Activated CD4-positive, alpha-beta T cell treated with anti-CD3 and anti-CD28 coated beads, Interleukin-2, amount 50 U/mL, for 48 hours (primary cell): ENCODE data around the gene CAMK2D.

Experiments used
- DNase-seq, 2 experiments: peaks; one replicate each; pipeline ENCODE4 v3.0.0-alpha.2; 2020

The CAMK2D gene

DNA sequence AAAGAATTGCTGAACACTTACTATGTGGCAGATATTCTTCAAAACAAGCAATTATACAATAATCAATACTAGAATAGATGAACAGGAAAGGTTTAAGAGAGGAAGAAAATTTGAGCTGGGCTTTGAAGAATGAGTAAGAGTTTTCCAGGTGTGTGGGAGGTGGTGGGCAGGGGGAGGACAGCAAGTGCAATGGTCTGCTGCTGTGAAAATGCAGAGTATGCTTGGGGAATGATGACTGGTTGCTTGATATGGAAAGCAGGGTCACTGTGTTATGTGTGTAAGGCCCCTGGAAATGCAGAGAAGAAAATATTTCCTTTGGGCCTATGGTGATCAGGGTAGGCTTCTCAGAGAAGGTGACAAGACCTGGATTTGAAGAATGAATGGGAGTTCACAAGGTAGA, 300.3 kb downstream of the CAMK2D start:
- DNase-seq: no peak

DNA sequence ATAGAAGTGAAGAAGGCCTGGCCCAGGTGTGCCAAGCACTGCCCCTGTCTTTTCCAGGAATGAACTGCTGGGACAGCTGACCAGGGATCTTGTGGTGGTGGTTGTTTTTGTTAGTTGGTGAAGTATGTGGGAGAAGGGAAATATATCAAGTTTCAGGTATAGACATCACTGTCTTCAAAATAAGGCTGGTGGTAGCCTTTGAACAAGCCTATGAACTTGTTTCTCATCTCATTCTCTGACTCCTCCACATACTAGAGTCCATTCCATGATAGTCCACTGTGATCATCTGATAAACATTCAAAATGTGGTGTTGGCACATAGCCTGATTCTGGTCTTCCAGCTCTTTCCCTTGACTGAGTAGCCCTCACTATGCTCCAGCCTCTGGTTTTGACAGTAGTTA, 303.7 kb downstream of the CAMK2D start:
- no peak for DNase-seq

GRCh38 chr4:113457121-113457520, 304.4 kb downstream of the CAMK2D start:
- no peak for DNase-seq

- DNase-seq: no peak
Measured at GRCh38 chr4:113455061-113455460, 306.5 kb downstream of the CAMK2D start.

GRCh38 chr4:113452868-113453620, 308.5 kb downstream of the CAMK2D start:
- DNase-seq: no peak

DNA sequence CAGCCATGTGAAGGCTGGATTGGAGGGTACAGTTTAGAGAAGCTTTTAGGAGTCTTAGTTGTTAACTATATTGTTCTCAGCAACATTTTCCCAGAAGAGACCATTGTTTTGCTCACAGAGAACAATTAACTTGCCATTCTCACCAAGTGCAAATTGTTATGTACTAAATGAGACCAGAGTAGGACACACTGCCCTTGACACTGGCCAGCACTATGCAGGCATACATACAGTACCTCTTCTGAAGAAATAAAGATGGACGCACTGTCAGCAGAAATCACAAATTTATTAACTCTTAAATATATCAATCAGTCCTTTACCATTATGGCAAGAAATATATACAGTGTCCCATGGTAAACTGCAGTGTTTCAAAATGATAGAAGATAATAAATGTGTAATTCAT, 309.4 kb downstream of the CAMK2D start:
- DNase-seq: no peak

GRCh38 chr4:113450295-113451080, 311.1 kb downstream of the CAMK2D start:
- no peak for DNase-seq

DNA sequence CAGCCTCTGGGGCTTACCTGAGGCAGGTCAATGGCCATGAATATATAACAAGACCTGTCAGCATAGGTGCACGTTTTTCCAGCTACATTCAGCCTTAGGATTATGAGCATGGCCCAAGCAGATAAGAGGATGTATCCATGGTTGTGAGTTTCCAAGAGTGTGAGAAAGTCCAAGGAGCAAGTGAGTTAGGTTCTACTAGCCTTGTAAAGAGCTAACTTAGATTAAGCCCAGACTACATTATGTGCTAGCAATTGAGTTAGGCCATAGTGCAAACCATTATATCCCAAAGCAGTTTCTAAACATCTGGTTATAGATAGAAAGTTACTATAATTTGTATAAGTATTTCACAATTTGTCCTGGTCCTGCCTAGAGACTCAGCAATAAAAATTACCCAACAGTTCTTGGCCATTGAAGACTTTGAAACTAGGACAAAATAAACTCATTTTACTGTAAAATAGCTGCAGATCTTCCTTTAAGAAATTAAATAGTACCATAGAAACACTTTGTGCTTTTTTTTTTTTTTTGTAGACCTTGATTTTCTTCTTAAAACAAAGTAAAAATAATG, 312.0 kb downstream of the CAMK2D start:
- no peak for DNase-seq

GRCh38 chr4:113447769-113448168, 313.8 kb downstream of the CAMK2D start:
- peak; percentile 25 to 27 for DNase-seq

GRCh38 chr4:113447061-113447460, 314.5 kb downstream of the CAMK2D start:
- DNase-seq: no peak

DNA sequence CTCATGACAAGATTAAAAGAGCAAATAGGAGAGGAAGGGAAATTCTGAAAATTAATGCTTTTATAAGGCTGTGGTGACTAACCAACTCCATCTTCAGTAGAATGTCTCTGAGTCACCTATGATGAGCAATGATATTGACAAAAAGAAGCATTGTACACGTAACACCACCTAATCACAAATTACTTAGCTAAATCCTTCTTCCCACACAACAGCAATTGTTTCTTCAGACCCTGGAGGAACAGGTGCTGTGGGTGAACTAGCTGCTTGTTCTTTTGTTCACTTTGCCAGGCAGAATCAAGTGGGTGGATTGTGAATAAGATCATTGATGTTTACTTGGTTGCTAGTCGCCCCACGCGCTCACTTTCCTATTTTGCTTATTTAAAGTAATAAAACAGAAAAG, 315.5 kb downstream of the CAMK2D start:
- peak in 1 of 2 experiments; percentile 20 for DNase-seq

- DNase-seq: no peak
Measured at GRCh38 chr4:113445286-113445685, 316.3 kb downstream of the CAMK2D start.

GRCh38 chr4:113444386-113444785, 317.2 kb downstream of the CAMK2D start:
- DNase-seq: no peak

- DNase-seq: no peak
Measured at GRCh38 chr4:113442826-113443225, 318.7 kb downstream of the CAMK2D start.

DNA sequence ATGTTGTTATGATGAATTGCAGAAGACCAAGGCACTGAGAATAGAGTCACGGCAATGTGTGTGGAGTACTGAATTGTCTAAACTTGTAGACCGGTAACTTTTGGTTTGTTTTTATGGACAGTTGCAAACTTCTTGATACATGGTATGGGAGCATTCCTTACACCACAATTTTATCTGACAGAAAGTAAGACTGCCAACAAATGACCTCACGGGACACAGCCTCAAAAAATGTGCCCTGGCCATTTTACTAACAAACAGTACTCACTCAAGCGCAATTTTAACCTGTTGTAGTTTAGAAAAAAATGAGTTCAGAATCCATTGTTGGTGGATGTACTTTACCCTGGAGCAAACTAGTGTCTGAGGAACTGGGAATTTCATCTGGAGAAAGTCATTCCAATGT, 321.2 kb downstream of the CAMK2D start:
- DNase-seq: no peak

DNA sequence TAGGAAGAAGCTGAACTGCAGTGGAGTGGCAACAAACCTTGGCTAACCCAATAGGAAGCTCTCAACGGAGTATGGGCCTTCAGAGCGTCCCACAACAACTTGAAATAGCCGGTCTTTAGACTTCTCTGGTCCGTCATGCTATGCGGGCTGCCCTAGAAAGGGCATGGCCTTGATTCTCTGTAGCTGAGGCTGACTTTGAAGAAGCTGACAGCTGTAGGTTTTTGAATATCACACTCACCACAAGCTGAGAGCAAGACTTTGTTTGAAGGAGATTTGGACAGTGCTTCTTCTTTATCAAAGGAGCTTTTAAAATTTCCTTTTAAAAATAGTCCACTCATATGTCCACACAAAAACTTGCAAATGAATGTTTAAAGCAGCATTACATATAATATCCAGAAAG, 322.9 kb downstream of the CAMK2D start:
- DNase-seq: no peak

- DNase-seq: no peak
Measured at GRCh38 chr4:113437129-113437528, 324.4 kb downstream of the CAMK2D start.

GRCh38 chr4:113436360-113436759, 325.2 kb downstream of the CAMK2D start:
- no peak for DNase-seq

DNA sequence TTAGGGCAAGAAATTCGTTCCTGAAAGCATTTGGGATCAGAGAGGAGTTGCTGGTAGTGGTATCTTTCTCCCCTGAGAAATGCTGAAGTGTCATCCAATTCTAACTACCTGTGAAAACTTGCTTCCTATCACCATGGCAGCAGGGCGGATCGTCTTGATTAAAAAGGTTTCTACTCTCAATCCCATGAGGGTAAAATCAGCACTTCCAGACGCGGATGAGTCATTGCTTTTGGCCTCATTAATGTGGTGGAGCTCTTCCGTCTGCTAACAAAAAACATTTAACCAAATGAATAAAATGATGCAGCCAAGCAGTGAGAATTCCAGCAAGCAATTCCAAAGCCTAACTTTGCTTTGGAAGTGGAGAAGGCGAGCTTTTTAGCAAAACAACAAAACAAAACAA, 325.6 kb downstream of the CAMK2D start:
- DNase-seq: peak in 1 of 2 experiments; percentile 35

DNA sequence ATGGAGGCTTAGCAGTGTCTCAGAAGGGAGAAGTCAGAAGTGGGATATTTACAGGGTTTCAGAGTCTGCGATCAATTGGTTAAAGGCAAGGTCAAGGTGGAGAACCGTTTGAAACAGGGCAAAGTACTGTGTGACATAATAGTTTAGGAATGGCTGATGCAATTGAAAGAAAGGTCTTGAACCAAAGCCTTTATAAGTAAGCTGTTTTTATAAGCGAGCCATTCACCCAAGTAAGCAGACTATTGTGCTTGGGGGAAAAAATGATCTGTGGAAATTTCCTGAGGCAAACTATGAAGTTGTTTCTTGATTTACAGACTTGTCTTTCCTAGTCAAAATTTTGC, 327.3 kb downstream of the CAMK2D start:
- no peak for DNase-seq

DNA sequence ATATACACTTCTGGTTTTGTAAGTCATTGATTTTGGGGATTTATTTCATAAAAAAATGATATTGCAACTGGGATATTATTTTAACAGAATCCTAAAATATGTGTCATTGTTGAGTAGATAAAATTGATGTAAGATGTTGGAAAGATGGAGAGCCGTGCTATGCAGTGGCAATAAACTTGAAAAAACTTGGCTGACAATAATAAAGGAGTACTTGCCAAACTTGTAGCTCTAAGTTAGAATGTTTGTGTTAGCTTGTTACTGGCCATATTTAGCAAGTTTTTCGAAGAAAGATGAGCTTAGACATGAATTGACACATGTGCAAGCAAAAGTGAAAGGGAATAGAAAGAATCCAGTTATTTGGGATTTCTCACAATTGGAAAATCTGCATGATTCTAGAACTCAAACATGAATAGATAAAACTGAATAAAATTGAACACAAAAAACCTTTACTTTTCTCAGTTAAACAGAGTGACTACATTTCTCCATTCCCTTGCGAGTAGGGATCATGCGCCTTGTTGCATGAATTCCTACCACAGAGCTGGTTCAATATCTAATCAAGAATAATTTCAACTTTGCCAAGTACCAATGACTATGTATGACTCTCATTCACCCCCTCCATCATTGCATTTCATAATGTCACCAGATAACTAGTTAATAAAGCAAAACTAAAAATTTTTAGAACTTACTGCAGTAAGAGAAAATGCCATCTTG, 327.8 kb downstream of the CAMK2D start:
- no peak for DNase-seq

GRCh38 chr4:113433116-113433515, 328.4 kb downstream of the CAMK2D start:
- DNase-seq: no peak

- no peak for DNase-seq
Measured at GRCh38 chr4:113423631-113424030, 337.9 kb downstream of the CAMK2D start.

DNA sequence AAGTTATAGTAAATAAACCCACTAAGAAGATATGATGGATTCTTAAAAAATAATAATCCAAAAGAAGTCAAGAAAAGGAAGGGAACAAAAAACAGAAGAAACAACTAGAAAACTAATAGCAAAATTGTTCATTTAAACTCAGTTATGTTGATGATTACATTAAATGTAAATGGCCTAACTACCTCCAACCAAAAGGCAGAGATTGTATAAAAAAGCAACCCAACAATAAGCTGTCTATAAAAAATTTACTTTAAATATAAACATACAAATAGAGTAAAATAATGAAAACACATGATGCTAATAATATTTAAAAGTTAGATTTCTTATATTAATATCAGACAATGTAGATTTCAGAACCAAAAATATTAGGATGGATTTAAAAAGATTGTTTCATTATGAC, 340.6 kb downstream of the CAMK2D start:
- no peak for DNase-seq
